ENCODE measurements around the gene CLIC3.

DNA sequence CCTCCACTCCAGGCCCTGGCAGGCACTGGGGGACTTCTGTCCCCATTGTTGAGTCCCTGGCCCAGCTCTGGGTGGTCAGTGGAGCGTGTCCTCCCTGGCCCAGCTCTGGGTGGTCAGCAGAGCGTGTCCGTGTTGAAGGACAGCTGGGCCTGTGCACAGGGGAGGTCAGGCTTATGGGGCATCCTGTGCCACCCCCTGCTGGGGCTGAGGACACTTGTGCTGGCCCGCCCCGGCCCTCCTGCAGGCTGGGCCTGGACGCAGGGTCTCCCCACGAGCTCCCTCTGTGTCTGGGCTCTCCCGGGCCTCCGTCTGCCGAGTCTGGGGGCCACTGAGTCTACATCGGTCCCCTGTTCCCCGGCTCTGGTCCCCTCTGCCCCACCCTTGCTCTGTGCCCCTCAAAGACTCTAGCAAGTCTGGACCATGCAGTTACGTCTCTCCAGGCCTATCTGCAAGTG is 11.5 kb upstream of the CLIC3 start:
- TF ChIP-seq, protein P1, sequence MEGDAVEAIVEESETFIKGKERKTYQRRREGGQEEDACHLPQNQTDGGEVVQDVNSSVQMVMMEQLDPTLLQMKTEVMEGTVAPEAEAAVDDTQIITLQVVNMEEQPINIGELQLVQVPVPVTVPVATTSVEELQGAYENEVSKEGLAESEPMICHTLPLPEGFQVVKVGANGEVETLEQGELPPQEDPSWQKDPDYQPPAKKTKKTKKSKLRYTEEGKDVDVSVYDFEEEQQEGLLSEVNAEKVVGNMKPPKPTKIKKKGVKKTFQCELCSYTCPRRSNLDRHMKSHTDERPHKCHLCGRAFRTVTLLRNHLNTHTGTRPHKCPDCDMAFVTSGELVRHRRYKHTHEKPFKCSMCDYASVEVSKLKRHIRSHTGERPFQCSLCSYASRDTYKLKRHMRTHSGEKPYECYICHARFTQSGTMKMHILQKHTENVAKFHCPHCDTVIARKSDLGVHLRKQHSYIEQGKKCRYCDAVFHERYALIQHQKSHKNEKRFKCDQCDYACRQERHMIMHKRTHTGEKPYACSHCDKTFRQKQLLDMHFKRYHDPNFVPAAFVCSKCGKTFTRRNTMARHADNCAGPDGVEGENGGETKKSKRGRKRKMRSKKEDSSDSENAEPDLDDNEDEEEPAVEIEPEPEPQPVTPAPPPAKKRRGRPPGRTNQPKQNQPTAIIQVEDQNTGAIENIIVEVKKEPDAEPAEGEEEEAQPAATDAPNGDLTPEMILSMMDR (conservative IDR thresholded peaks at IDR 0.05; ENCODE audit: low read depth, low read length) = no peak
- no peak for TF ChIP-seq EZH2 (IDR thresholded peaks at IDR 0.05; ENCODE audit: low read length, unreplicated experiment)

All from PC-3 (cell line).